Muscle layer of duodenum (tissue), 2 donors: ENCODE measurements around the gene OTUD1.

ENCODE experiments used
- H3K27ac ChIP-seq: one replicate; pipeline ENCODE4 v1.7.0; 2013; ENCODE audit warnings: mild to moderate bottlenecking, low read length
- H3K27me3 ChIP-seq: one replicate; pipeline ENCODE4 v1.7.0; 2013; ENCODE audit warnings: low read depth, mild to moderate bottlenecking, control low read depth, low read length
- H3K36me3 ChIP-seq, 2 donors: one replicate each; pipeline ENCODE4 v1.7.0; 2013; ENCODE audit warnings: low read length in 2 of 2, control low read depth in 1 of 2, mild to moderate bottlenecking in 1 of 2; ENCODE audit not compliant: insufficient read depth in 2 of 2, control insufficient read depth in 1 of 2
- H3K4me1 ChIP-seq, 2 donors: one replicate each; pipeline ENCODE4 v1.7.0; 2013; ENCODE audit warnings: low read length in 2 of 2, mild to moderate bottlenecking in 2 of 2, control low read depth in 1 of 2, moderate library complexity in 1 of 2; ENCODE audit not compliant: insufficient read depth in 2 of 2, control insufficient read depth in 1 of 2
- H3K4me3 ChIP-seq, 2 donors: one replicate each; pipeline ENCODE4 v1.7.0; 2013; ENCODE audit warnings: low read length in 2 of 2, low read depth in 1 of 2, mild to moderate bottlenecking in 1 of 2
- H3K9me3 ChIP-seq, 2 donors: one replicate each; pipeline ENCODE4 v1.7.0; 2013; ENCODE audit warnings: low read length in 2 of 2, control low read depth in 1 of 2, mild to moderate bottlenecking in 1 of 2; ENCODE audit not compliant: control insufficient read depth in 1 of 2
- donor health status: healthy.

OTUD1 gene

GRCh38 chr10:23469596-23470237 lies 30.8 kb downstream of the OTUD1 start:
- H3K27me3 ChIP-seq: no peaks in the 10 kb centered on the region
- H3K27ac ChIP-seq: no peak overlapping the region
- no peaks in the 10 kb centered on the region for H3K36me3 ChIP-seq
- H3K4me1 ChIP-seq: peaks cover 0 to 5% of the 10 kb centered on the region in 2 donors
- H3K4me3 ChIP-seq: no peak overlapping the region
- no peaks in the 10 kb centered on the region for H3K9me3 ChIP-seq

GRCh38 chr10:23472181-23472580 lies 33.3 kb downstream of the OTUD1 start:
- H3K27ac ChIP-seq: no peak overlapping the region
- no peaks in the 10 kb centered on the region for H3K36me3 ChIP-seq
- no peaks in the 10 kb centered on the region for H3K27me3 ChIP-seq
- no peak overlapping the region for H3K4me3 ChIP-seq
- no peaks in the 10 kb centered on the region for H3K9me3 ChIP-seq
- peaks cover 0 to 5% of the 10 kb centered on the region in 2 donors for H3K4me1 ChIP-seq

GRCh38 chr10:23474081-23474480 lies 35.2 kb downstream of the OTUD1 start:
- Histone ChIP-seq H3K36me3 (no peaks in the 10 kb centered on the region), H3K4me3 (no peak overlapping the region), H3K27me3 (no peaks in the 10 kb centered on the region), H3K9me3 (no peaks in the 10 kb centered on the region), H3K4me1 (peaks cover 0 to 5% of the 10 kb centered on the region in 2 donors), H3K27ac (no peak overlapping the region)

GRCh38 chr10:23474626-23475025 lies 35.8 kb downstream of the OTUD1 start:
- Histone ChIP-seq H3K27ac (no peak overlapping the region), H3K4me1 (peaks cover 0 to 5% of the 10 kb centered on the region in 2 donors), H3K9me3 (no peaks in the 10 kb centered on the region), H3K27me3 (no peaks in the 10 kb centered on the region), H3K36me3 (no peaks in the 10 kb centered on the region), H3K4me3 (no peak overlapping the region)

- no peaks in the 10 kb centered on the region for H3K36me3 ChIP-seq
- no peaks in the 10 kb centered on the region for H3K4me1 ChIP-seq
- no peak overlapping the region for H3K27ac ChIP-seq
- no peak overlapping the region for H3K4me3 ChIP-seq
- H3K27me3 ChIP-seq: no peaks in the 10 kb centered on the region
- no peaks in the 10 kb centered on the region for H3K9me3 ChIP-seq
Observed at GRCh38 chr10:23478570-23478969, 39.7 kb downstream of the OTUD1 start.

- H3K36me3 ChIP-seq: no peaks in the 10 kb centered on the region
- no peaks in the 10 kb centered on the region for H3K27me3 ChIP-seq
- no peaks in the 10 kb centered on the region for H3K9me3 ChIP-seq
- H3K4me3 ChIP-seq: no peak overlapping the region
- H3K27ac ChIP-seq: no peak overlapping the region
- H3K4me1 ChIP-seq: no peaks in the 10 kb centered on the region
Observed at GRCh38 chr10:23479798-23480473, 41.1 kb downstream of the OTUD1 start.

GRCh38 chr10:23481363-23481961 lies 42.6 kb downstream of the OTUD1 start:
- H3K27me3 ChIP-seq: no peaks in the 10 kb centered on the region
- H3K4me1 ChIP-seq: no peaks in the 10 kb centered on the region
- H3K36me3 ChIP-seq: no peaks in the 10 kb centered on the region
- no peak overlapping the region for H3K27ac ChIP-seq
- no peak overlapping the region for H3K4me3 ChIP-seq
- no peaks in the 10 kb centered on the region for H3K9me3 ChIP-seq

GRCh38 chr10:23490115-23490514 lies 51.2 kb downstream of the OTUD1 start:
- Histone ChIP-seq H3K36me3 (no peaks in the 10 kb centered on the region), H3K27me3 (no peaks in the 10 kb centered on the region), H3K9me3 (no peaks in the 10 kb centered on the region), H3K27ac (no peak overlapping the region), H3K4me3 (no peak overlapping the region), H3K4me1 (no peaks in the 10 kb centered on the region)
